ENCODE data around the gene AK9.
A peak's percentile ranks its signal among the peaks of the same experiment; 100 is the strongest.

The AK9 gene

DNA sequence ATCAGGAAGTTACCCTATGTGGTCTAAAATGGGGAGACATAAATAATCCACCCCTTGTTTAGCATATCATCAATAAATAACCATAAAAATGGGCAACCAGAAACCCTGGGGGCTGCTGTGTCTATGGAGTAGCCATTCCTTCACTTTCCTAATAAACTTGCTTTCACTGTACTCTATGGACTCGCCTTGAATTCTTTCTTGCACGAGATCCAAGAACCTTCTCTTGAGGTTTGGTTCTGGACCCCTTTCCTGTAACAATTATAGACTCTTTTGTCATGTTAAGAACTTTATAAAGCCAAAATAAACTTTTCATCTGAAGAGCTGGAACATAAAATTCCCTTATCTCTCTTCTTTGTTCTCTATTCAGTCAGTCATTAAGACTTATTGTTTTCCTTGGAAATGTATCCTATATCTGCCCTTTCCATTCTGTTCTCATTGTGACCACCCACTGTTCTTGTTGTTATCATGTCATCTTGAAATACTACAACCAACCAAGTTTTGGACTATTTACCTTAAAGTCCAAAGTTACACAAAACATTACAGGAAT lies 178.7 kb downstream of the AK9 start:
- DNase-seq (no peak), ATAC-seq (no peak)

GRCh38 chr6:109511832-109512231 lies 179.2 kb downstream of the AK9 start:
- DNase-seq, result no peak
- no peak for ATAC-seq

DNA sequence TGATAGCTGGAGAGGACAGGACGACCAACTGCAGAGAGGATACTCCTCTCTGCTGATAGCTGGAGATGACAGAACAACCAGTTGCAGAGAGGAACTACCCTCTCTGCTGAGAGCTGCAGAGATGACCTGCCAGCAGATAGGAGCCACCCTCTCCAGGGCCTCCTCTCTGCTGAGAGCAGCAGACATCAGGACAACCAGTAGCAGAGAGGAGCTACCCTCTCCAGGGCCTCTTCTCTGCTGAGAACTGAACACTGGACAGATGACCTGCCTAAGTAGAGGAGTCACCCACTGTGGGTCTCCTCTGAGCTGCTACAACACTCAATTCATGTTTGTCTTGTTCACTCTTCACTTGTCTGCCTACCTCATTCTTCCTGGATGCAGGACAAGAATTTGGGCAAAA lies 180.6 kb downstream of the AK9 start:
- no peak for DNase-seq
- no peak for ATAC-seq

DNA sequence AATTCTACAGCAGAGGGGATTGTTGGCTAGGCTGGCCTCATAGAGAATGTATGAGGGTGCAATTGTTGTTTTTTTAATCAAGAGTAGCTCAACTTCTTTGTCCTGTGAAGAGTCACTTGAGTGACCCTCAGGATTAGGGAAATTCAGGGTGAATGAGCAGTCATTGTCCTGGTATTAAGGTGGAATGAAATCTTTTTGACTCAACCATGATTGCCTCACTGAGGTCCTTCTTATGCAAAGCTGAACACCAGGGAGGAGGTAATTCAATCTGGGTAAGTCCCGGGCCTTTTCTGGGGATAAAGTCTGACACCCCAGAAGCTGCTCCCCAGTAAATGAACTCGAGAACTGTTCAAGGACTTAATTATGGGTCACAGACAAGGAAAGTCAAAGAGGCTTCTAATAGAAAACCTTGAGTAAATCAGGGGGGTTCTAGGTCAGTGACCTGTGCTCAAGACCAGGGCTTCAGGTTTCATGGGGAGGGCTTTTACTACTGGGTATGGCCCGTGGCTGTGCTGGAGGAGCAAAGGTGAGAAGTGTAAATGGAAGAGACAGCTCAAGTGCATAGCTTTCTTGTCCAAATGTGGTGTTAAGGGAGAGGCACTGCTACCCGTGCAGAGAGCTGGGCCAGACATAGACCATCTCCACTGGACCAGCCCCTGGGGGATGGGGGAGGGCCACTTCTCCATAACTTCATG lies 182.7 kb downstream of the AK9 start:
- DNase-seq (no peak), ATAC-seq (no peak)

DNA sequence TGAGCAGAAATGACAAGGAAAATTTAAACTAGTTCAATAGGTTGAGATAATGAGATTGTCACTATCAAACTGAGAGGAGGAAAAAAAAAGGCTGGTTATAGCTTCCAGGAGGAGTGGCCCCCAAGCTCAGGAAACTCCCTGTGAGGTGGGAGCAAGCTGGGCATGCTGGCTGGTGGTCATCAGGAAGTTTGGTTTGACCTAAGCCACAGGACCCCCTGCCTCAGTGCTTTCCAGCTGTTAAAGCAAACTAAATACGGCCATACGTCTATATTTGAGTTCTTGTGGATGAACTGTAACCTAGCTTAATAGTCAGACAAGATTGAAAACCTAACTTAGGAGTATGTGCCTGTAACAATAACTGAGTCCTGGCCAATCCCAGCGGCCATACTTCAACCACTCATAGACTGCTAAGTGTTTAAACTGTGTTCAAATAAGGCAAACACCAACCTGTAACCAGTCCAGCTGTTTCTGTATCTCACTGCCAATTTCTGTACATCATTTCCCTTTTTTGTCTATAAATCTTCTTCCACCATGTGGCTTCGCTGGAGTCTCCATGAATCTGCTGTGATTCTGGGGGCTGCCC lies 183.4 kb downstream of the AK9 start:
- no peak for ATAC-seq
- no peak for DNase-seq

DNA sequence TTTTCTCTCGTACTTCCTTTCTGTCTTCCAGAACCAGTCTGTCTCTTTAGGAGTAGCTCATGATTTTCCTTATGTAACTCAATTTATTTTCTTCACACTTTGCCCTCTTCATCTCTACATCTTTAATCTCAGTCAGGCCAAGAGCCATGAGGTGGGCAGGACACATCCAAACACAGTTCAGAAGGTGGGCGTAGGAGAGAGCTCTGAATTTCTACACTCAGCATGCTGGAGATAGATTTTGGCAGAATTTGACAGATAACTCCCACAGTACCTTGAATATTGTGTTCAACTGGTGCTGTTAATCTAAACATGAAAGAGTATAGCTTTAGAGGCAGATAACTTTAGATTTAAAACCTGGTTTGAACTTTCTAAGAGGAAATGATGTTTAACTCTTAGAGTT lies 184.2 kb downstream of the AK9 start:
- ATAC-seq, result no peak
- DNase-seq, result no peak

DNA sequence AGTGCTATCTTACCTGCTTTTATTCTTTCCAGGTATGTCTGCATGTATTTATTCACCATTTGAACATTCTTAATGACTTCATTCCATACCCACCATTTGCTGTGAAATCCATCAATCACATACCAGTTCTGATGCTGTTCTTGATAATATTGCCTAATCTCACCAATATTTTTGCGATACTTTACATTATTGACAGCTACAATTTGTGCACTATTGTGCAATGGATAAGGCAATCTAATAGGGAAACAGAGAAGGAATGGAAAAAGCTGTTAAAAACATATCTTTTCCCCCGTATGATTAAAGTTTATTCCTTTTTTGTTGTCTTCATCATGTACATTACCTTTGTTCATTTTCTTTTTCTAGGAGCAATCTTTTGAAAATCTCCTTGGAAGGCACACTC lies 184.7 kb downstream of the AK9 start:
- DNase-seq (no peak), ATAC-seq (no peak)

GRCh38 chr6:109503327-109504224 lies 187.4 kb downstream of the AK9 start:
- DNase-seq (no peak), ATAC-seq (no peak)

DNA sequence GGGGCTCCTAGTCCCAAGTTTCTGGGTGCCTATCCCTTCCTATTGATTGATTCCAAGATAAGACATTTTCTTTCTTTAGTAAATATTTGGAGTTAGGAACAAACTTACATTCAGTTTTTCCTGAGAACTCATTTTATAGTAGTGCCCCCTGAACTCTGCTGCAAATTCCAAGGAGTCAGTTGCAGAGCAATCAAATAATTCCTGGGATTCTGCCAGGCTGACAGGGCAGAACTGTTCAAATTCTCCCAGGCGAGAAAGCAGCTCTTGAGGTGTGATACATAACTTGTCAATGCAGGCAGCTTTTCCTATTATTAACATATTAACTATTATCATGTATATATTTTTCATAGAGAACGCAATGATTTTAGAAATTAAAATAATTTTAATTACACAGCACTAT lies 192.1 kb downstream of the AK9 start:
- ATAC-seq (no peak), DNase-seq (no peak)

DNA sequence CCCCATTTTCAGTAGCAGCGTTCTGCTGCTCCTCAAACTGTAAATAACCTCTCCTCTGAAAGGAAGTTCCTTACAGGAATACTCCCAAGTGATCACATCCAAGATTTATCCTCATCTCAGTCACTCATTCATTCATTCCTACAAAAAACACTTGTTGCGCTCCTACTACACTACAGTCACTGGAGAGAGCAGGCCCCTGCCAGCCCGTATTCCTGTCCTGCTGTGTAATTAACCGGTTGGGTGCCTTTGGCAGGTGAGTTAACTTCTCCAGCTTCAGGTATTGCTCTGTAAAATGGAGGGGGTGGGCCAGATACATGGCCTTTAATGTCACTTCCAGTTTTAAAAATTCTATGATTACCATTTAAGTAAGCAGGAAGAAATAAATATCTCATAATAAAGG lies 192.9 kb downstream of the AK9 start:
- DNase-seq, result no peak
- no peak for ATAC-seq

GRCh38 chr6:109496036-109496772 lies 194.8 kb downstream of the AK9 start:
- DNase-seq (no peak), ATAC-seq (no peak)

DNA sequence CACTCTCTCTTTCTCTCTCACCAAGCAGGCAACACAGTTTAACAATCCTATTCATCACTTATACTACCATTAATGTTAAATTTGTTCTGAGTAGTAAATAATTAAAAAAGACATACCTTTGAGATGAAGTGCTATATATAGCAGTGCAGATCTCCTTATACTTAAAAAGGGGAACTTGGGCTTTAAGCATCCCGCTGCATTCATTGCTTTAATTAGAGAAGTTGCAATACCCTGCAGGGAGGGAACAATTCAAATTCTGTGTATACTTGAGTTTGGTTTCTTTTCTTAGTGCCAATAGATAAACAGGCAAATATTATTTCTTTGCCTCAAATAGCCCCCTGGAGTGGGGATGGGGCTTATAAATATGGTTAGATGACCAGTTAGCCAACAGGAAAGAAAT lies 197.1 kb downstream of the AK9 start:
- ATAC-seq, result no peak
- no peak for DNase-seq

- ATAC-seq (peak; percentile 92), DNase-seq (no peak)
These were observed 199.6 kb downstream of the AK9 start for GRCh38 chr6:109491207-109491938.

GRCh38 chr6:109490713-109491112 lies 200.3 kb downstream of the AK9 start:
- no peak for ATAC-seq
- no peak for DNase-seq

DNA sequence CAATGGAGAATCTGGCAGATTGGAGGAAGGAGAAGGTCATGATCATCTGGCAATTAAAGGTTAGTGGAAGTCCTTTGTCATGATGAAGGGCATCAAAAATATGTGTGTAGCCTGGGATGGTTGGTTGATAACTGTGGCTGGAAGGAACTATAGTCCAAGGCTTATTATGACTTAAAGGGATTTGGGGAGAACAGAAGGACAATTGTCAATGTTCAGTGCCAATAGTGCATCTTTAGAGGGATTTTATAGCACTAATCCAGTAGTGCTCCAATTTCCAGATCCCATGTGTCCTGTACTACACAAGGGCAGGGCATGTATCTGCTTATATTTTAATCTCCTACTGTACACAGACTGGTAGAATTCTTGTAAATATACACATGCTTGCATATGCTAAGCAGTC lies 203.0 kb downstream of the AK9 start:
- no peak for ATAC-seq
- no peak for DNase-seq

GRCh38 chr6:109486068-109486467 lies 204.9 kb downstream of the AK9 start:
- no peak for ATAC-seq
- no peak for DNase-seq

GRCh38 chr6:109485266-109485935 lies 205.6 kb downstream of the AK9 start:
- ATAC-seq, result no peak
- DNase-seq, result no peak

DNA sequence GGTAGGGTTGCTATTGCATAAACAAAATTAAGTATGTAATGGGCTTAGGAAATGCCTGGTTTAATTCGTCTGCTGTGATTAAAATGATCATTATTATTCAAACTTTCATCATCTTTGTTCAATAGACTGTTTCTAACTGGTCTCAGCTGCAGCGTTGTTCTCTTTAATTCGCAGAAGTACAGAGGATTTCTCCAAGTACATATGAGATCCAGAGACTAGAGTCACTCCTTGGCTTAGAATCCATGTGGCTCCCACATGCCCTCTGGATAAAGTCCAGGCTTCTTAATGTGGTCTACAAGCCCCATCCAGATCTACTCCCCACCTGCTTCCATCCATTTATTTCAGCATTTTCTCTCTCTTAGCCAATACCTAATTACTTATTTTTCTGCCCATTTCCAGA lies 206.9 kb downstream of the AK9 start:
- no peak for DNase-seq
- ATAC-seq, result no peak

- no peak for DNase-seq
- no peak for ATAC-seq
These were observed 207.3 kb downstream of the AK9 start for GRCh38 chr6:109483735-109484057.

- ATAC-seq (peak; percentile 87), DNase-seq (peak; percentile 92)
These were observed 207.9 kb downstream of the AK9 start, which contains the start of gene ZBTB24 for GRCh38 chr6:109482905-109483734. ZBTB24 (minus strand) TSS chr6:109483219; CDS start chr6:109482026, 1,193 bp downstream.

Measured in stimulated activated naive CD8-positive, alpha-beta T cell treated with anti-CD3 and anti-CD28 coated beads, Interleukin-15, Interleukin-2, amounts not matched to agents 100 U/mL and 50 U/mL, for 24 hours (primary cell).